Heart left ventricle (tissue), 13 donors: ENCODE measurements around the gene LYRM2.

Source experiments
- POLR2A ChIP-seq, 2 donors: fragments of 450-650 bp; IDR thresholded peaks; one replicate each; pipeline ENCODE4 v1.6.1; 2017; ENCODE audit warnings: antibody characterized with exemption in 2 of 2, mild to moderate bottlenecking in 2 of 2, moderate library complexity in 2 of 2
- TF ChIP-seq, protein P1 (sequence below), 12 donors: fragments of 200-600 bp; sonication (generic) in 4 of 12; IDR thresholded peaks; one replicate each; pipeline versions ENCODE4 v1.5.0 to v1.8.0; 2018 to 2022; ENCODE audit warnings: antibody characterized with exemption in 12 of 12, mild to moderate bottlenecking in 5 of 12
- donor health status: ischemic (EF 13 %, LVEDD 7.1; RV severe dilation, severe dysfunction).
- donor health status: DM: no; HTN: yes; CAD: no.
- donor health status: DM: no; HTN: no; CAD: no.
- donor health status: ischemic (EF 25% LVEDD 6.9; RV normal size, moderate dysfunction).
- donor health status: ischemic (EF 25% LVEDD 5.7; RV mildly dilated, moderate dysfunction).
- donor health status: ischemic (EF 35%, LVEDD 5.7; RV mildly dilated, moderate dysfunction).
- donor health status: nonischemic (EF 11% LVEDD 7.7; RV severe dilation, severe dysfunction).
- donor health status: DM: yes; HTN: yes; CAD: no.
- donor health status: PGD.
- donor health status: ischemic (EF 29% LVEDD 5.4; RV normal size, mild dysfunction).
- donor health status: nonischemic (EF 23%, LVEDD 6.1; RV moderate dilation, normal function).

DNA sequence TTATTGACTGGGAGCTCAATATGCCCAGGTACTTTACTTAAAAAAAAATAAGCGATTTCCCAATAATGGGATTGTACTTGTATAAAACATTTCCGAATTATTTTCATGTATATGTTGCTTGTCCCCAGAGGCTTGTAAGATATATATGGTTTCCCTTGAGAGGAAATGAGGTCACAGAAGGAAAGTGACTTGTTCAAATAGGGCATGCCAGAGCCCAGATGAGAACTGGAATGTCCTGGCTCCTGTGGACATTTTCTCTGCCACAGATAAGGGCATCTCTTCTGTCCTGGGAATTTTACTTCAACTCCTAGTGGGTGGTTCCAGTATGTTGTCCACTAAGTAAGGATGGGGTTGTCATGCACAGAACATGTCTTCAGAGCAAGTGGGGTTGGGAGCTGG, 63.0 kb downstream of the LYRM2 start:
- TF ChIP-seq, protein P1, sequence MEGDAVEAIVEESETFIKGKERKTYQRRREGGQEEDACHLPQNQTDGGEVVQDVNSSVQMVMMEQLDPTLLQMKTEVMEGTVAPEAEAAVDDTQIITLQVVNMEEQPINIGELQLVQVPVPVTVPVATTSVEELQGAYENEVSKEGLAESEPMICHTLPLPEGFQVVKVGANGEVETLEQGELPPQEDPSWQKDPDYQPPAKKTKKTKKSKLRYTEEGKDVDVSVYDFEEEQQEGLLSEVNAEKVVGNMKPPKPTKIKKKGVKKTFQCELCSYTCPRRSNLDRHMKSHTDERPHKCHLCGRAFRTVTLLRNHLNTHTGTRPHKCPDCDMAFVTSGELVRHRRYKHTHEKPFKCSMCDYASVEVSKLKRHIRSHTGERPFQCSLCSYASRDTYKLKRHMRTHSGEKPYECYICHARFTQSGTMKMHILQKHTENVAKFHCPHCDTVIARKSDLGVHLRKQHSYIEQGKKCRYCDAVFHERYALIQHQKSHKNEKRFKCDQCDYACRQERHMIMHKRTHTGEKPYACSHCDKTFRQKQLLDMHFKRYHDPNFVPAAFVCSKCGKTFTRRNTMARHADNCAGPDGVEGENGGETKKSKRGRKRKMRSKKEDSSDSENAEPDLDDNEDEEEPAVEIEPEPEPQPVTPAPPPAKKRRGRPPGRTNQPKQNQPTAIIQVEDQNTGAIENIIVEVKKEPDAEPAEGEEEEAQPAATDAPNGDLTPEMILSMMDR (IDR thresholded peaks at IDR 0.05), result no peak
- TF ChIP-seq POLR2A (IDR thresholded peaks at IDR 0.05), result no peak
